ENCODE measurements around the gene KCNK7.
"Not testable (repeated sequence)": the region's sequence is repeated elsewhere in the genome, so short reads cannot be mapped to it uniquely, and the experiment has no call there.

The KCNK7 gene

GRCh38 chr11:65573391-65574079 lies 22.1 kb downstream of the KCNK7 start:
- DNase-seq (ENCODE audit: low read depth in 3 of 3): no peak

- peak; percentile 75 to 83 (median 75) for DNase-seq (ENCODE audit: low read depth in 3 of 3)
Observed at GRCh38 chr11:65572356-65573051, 23.1 kb downstream of the KCNK7 start, which contains the start of gene FAM89B. Gene FAM89B, plus strand, starts transcription at chr11:65572538. Its CDS starts 132 bp downstream, at chr11:65572670.

DNA sequence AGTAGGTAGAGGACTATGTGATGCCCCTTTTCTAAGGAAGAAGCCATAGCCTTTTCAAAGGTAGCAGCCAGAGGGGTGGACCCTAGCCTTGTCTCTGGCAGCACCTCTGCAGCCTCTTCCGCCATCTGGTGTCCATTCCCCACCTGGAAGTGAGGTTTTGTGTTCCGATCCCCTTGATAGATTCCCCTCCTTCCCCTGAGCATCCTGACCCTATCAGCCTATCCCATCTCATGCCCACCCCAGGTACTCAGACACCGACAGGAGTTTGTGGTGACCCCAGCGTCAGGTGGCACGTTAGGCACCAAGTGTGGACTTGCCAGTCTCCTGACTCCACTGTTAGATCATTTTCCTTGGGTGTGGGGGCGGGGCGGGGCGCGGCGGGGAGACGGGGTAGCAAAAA lies 23.7 kb downstream of the KCNK7 start:
- no peak for DNase-seq (ENCODE audit: low read depth in 3 of 3)

GRCh38 chr11:65571420-65571819 lies 24.2 kb downstream of the KCNK7 start:
- no peak for DNase-seq (ENCODE audit: low read depth in 3 of 3)

- peak; percentile 95 to 96 (median 96) for DNase-seq (ENCODE audit: low read depth in 3 of 3)
Observed at GRCh38 chr11:65569973-65570918, 25.4 kb downstream of the KCNK7 start, which contains the start of gene ZNRD2. Gene ZNRD2, plus strand, starts transcription at chr11:65570477. Its CDS starts 15 bp downstream, at chr11:65570492.

DNA sequence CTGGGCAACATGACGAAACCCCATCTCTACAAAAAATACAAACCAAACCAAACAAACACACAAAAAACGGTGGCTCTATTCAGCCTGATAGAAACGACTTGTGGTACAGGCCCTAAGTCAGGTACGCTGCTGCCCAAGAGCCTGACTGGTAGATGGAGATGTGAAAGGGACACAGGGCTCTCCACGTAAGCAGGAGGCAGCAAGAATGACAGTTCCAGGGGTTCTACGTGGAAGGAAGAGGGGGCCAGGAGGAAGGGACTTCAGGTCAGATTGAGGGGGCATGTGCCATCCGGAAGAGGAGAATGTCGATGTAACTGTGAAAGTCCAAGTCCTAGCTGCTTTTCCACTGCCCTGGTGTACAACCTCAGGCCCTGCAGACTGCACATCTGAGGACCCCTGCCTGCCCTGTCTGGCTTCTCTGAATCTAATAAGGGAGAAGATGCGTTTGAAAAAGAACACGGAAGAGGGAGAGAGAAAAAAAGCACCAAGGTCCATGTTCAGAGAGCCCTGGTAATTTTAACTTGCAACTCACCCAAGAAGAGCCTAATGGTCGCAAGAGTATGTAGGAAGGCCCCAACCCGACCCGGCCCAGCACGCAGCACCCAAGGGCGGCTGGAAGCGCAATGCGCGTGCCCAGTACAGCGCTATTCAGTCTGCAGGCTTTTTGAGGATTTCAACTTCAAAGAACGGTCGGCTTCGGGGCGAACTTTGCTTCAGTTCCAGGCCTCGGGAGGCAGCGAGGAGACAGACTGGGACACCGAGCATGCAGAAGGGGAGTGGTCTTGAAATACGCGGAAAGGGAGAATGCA lies 26.2 kb downstream of the KCNK7 start:
- no peak for DNase-seq (ENCODE audit: low read depth in 3 of 3)

DNA sequence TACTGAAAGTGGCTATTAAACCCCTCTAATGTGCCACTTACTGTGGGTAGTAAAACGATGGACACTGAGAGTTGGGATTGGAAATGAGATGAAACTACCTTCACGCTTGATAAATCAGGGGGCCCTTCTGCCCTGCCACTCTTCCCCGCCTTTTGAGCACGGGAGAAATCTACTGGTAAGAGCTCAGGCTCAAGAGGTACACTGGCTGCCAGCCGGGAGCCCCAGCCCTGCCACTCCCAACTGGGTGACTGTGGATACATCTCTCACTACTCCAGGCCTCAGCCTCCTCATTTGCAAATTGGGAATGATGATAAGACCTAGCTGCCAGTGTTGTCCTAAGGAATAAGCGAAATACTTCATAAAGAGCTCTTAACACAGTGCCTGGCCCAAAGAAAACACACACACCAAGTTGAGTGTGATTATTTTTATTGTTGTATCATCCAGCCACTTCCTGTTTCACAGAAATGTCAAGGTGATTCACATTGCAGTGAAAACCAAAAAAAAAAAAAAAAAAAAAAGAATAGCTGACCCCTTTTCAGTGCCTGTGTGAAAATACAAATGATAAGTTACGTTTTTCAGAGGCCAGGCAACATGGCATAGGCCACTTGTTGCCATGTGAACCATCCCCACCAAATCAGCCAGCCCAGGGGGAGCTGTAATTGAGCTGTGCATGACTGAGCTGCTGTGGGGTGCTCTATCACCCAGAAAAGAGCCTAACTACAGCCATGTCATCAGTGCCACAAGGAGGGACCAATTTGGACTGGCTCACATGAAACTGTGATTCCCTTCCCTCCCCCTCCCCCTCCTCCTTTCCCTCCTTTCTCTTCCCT lies 29.8 kb downstream of the KCNK7 start:
- no peak for DNase-seq (ENCODE audit: low read depth in 3 of 3)

DNA sequence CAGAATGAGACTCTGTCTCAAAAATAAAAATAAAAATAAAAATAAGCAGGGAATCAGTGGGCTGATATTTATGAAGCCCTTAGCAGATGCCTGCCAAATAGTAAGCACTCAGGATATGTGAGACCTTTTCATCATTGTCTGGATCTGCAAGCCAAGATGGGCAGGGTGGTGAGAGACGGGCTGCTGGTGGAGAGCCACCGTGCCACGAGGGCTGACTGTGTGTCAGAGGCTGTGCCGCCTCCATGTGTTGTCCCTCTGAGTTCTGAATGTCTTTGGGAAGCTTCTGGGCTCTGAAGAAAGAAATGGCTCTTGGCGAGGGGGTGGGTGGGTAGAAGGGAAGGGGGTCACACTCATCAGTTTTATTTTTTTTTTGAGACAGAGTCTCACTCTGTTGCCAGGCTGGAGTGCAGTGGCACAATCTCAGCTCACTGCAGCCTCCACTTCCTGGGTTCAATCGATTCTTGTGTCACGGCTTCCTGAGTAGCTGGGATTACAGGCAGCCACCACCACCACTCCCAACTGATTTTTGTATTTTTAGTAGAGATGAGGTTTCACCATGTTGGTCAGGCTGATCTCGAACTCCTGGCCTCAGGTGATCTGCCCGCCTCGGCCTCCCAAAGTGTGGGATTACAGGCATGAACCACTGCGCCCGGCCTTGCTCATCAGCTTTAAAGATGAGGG lies 30.6 kb downstream of the KCNK7 start:
- not testable (repeated sequence) for DNase-seq (ENCODE audit: low read depth in 3 of 3)

- DNase-seq (ENCODE audit: low read depth in 3 of 3): no peak
Observed at GRCh38 chr11:65563601-65564000, 32.0 kb downstream of the KCNK7 start.

DNA sequence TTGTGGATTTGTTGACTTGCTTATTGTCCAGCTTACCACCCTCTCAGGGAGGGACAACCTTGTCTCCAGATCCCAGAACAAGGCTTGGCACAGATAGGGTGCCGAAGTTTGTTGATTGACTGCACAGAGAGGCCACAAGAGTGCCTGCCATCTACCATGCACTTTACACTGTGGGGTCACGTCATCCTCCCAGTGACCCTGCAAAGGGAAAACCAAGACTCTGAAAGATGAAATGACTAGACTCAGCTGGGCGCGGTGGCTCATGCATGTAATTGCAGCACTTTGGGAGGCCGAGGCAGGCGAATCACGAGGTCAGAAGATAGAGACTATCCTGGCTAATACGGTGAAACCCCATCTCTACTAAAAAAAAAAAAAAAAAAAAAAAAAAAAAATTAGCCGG lies 32.8 kb downstream of the KCNK7 start:
- no peak for DNase-seq (ENCODE audit: low read depth in 3 of 3)

DNA sequence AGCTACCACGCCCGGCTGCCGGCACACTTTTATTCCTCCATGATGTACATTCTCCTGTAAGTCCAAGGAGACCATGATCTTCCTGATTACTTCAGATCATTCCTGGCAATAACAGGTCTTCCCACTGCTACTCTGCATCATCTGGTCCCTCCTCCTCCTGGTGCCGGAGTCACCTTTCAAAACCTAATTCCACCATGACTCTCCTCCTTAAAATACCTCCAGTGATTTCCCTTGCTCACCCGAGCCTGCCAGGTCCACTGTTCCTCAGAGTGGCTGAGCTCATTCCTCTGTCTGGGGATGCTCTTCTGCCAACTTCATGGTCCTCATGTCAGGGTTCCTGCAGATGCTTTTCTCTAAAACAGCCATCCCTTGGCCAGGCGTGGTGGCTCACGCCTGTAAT lies 33.6 kb downstream of the KCNK7 start:
- no peak for DNase-seq (ENCODE audit: low read depth in 3 of 3)

DNA sequence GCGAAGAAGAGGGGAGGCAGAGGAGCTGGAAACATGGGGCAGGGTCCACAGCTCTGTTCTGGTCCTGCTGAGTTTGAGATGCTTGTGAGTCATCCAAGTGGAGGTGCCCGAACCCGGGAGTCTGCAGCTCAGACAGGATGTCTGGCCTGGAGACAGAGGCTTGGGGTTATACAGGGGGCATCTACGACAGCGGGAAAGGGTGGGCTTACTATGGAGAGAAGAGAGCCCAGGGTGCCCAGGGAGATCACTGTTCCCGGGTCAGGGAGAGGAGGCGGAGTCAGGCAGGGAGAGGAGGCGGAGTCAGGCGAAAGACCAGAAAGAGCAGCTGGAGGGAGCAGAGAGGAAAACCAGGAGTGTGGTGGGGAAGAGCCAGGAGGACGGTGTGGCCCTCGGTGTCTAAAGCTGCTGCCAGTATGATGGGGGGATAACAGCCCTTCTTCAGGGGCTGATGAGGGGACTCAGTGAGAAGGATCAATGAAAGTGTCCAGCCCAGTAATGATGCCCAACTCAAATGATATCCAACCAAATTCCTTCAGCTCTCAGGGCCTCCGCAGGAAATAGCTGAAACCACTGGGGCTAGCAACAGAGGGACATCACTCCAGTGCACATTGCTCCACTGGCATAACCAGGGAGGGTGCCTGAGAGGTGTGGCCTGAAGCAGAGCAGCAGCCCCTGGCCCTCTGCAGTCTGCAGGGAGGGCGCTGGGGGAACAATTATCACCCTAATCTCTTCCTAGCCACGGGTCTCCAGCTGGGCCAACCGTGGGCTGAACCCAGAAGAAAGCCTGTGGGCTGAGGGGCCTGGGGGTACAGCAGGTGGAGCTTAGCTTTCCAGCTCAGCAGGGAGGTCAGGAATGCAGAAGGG lies 34.8 kb downstream of the KCNK7 start:
- DNase-seq (ENCODE audit: low read depth in 3 of 3): no peak

DNA sequence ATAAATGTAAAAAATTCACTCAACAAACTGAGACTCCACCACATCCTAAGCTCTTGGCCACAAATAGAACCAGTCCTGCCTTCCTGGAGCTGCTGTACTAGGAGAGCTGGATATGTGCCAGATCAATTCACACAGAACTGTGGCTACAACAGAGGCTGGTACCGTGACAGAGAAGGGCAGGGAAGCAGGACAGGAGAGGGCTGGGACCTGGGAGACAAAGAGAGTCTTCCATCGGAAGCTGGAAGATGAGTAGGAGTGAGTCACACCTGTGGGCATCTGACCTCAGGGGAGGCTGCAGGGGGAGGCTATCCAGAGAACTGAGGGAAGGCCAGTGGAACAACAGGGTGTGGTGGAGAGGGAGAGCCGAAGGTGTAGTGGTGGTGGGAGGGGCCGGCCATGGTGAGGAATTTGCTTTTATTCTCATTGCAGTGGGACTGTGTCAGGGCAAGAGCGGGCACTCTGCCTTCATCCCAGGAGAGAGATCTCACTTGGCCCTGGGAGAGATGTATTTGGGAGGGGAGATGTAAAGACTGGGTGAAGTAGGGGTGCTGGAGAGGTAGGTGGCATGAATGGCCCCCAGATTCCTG lies 35.6 kb downstream of the KCNK7 start:
- DNase-seq (ENCODE audit: low read depth in 3 of 3): no peak

DNA sequence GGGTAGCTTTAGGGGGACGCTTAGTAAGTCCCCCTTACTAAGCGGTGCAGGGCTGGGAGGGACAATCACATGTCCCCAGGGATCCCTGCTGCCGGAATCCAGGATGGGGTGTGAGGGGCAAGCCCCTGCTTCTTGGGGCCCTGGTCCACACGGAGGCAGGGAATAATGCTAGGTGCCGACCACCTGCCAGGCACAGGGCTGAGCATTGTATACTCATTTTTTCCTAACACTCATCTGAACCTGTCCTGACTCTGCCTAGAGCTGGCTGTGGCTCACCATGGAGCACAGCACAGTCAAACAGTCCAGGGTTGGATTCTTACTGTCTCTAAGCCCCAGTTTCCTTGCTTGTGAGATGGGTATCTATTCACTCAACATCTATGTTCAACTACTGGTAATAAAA lies 36.1 kb downstream of the KCNK7 start:
- no peak for DNase-seq (ENCODE audit: low read depth in 3 of 3)

DNA sequence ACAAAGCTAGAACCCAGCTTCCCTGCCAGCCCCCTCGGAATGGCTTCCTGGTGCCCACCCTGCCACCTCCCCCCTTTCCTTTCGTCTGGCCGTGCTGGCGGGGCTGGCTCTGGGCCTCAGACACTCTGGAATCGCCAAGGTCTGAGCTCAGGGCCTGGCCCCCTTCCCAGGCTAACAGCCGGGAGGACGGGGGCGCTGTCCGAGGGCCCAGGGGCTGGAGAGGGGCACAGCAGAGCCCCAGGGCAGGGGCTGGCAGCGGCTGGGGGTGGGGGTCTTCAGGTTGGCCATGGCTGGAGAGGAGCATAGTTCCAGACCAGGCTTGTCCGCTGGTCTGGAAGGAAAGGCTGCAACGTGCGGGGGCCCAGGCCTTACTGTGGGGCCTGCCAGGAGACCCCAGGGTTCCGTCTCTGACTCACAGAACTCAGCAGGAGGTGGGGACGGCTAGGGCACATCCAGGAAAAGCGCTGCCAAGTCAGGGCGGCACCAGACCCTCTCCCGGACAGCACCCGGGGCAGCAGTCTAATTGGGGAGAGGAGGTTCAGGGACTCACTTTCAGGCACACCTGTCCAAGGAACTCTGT lies 36.6 kb downstream of the KCNK7 start:
- DNase-seq (ENCODE audit: low read depth in 3 of 3): no peak

- no peak for DNase-seq (ENCODE audit: low read depth in 3 of 3)
Observed at GRCh38 chr11:65558002-65558929, 37.3 kb downstream of the KCNK7 start, which contains the start of gene LTBP3. Gene LTBP3, minus strand, starts transcription at chr11:65558359. Its CDS starts 400 bp downstream, at chr11:65557959.

Measured in stimulated activated CD4-positive, alpha-beta T cell treated with anti-CD3 and anti-CD28 coated beads, TNF-alpha, amount 100 ng/mL, for 4 hours (primary cell).